HG03280 (cell line): Measurements from ENCODE around the gene SEL1L3.

Experiments
- ATAC-seq: cut with Tn5 transposase; IDR thresholded peaks from one replicate; pipeline ENCODE4 v1.9.1; 2021; ENCODE audit warnings: mild to moderate bottlenecking, moderate library complexity; ENCODE audit not compliant: unreplicated experiment

SEL1L3 gene

GRCh38 chr4:25821267-25821666, 41.5 kb downstream of the SEL1L3 start:
- no peak for ATAC-seq

GRCh38 chr4:25818876-25819275, 43.9 kb downstream of the SEL1L3 start:
- no peak for ATAC-seq

DNA sequence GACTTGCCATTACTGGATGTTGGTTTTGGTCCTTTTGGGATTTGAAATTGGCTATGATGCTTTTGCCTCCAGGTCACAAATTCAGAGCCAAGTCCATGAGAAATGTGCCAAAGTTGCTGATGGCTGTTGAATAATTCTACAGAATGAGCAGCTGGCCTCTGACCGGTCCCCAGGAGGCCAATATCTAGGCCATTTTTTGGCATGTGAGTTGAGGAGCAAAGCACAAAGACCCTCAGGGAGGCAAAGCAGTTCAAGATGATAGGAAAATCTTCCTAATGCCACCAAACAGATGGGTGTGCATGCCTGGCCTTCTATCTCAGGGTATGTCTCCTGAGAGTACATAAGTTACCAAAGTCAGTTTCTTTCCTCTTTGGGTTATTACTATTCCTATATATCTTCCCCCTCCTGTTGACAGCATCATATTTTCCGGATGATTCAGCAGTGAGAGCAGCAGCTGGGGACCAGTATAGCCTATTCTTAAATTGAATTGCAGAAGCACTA, 44.4 kb downstream of the SEL1L3 start:
- no peak for ATAC-seq

GRCh38 chr4:25817059-25817681, 45.6 kb downstream of the SEL1L3 start:
- ATAC-seq = no peak

- ATAC-seq = no peak
Observed at GRCh38 chr4:25816591-25817058, 46.2 kb downstream of the SEL1L3 start.

DNA sequence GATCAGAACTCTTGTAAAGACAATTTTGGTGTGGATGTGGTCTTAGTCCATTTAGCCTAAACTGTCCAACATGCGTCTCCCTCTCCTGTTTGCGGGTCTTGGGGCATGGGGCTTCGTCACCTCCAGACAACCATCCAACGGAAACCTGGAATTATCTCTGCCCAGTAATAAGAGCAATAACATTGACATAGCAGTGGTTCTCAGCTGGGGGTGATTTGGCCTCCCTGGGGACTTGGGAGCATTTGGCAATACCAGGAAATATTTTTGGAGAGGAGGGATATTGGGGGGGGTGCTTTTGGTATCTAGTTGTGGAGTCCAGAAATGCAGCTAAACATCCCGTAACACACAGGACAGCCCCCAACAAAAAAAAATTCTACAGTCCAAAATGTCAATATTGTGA, 47.2 kb downstream of the SEL1L3 start:
- ATAC-seq = no peak

GRCh38 chr4:25814301-25815136, 48.3 kb downstream of the SEL1L3 start:
- no peak for ATAC-seq

GRCh38 chr4:25813448-25814106, 49.2 kb downstream of the SEL1L3 start:
- no peak for ATAC-seq

DNA sequence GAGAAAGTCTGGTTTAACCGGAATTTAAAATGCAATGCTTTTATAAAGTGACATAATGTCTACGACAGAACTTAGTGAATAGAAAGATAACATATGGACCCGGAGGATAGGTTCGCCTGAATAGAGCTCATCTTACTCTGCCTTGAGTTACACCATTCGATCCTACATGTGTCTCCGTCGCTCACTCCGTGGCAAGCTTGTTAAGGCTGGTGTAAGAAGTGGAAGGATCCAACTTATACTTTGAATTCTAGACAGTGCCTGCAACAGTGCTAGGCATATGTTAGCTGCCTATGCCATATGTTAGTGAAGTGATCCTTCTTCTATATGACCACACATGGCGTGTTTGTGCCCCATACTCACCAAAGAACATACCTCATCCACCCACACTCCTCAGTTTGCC, 50.9 kb downstream of the SEL1L3 start:
- no peak for ATAC-seq

- ATAC-seq = no peak
Observed at GRCh38 chr4:25811374-25811690, 51.5 kb downstream of the SEL1L3 start.

- no peak for ATAC-seq
Observed at GRCh38 chr4:25810461-25811373, 52.1 kb downstream of the SEL1L3 start.

- no peak for ATAC-seq
Observed at GRCh38 chr4:25809996-25810395, 52.8 kb downstream of the SEL1L3 start.

GRCh38 chr4:25807102-25807728, 55.6 kb downstream of the SEL1L3 start:
- ATAC-seq = no peak

DNA sequence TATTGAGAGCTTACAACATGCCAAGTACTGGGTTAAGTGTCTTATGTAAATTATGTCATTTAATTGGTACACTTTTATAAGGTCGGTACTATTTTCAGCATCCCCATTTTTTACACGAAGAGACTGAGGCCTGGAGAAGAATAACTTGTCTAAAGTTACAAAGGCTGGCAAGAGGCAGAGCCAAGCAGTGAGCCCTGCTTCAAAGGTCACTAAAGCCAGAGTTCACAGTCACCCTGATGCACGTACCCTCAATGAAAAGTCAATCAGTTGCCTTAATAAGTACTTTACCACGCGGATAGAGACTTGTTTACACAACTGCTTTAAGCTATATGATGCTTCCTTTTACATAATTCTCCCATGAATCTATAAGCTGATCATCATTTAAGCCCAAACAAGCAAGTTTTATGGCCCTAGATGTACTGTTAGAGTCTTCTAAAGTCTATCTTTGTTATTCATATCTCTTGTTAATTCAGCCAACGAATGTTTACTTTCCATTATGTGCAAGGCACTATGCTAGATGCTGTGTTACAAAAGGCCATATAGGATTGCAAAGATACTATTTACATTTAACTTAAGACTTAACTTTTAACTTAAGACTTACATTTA, 57.4 kb downstream of the SEL1L3 start:
- ATAC-seq = no peak

GRCh38 chr4:25803720-25804225, 59.0 kb downstream of the SEL1L3 start:
- ATAC-seq = no peak

DNA sequence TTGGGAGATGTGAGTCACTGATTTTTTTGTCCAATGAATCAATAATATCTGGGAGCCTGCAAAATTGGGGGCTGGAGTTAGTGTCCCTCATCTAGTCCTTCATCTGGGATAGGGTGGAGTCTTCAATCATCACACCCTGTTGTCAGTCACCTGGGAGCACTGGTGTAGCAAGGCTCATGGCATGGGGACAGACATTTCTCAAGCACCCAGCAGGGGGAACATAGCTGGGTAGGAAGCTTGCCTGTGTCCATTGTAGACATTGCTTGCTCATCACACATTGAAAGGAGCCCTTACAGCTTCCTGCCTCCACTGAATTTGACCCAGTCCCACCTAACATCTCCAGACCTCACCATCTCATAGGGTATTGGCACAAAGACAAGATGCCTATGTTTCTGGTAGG, 61.2 kb downstream of the SEL1L3 start:
- ATAC-seq = no peak

- ATAC-seq = no peak
Observed at GRCh38 chr4:25800245-25800644, 62.5 kb downstream of the SEL1L3 start.

DNA sequence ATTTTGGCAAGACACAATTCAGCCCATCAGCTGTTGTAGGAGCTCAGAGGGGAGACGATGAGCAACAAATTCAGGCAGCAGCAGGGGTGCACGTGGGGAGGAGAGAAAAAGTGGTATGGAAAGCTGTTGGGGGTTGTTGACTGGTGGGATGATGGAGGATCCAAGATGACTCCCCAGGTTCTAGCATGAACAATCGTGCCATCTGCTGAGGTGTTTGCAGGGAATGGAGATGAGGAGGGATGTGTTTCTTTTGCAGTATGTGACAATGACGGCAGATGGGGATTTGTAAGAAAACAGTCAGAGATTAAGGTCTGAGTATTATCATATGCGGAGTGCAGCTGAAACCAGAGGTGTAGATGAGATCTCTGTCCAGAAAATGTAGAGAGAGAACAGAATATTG, 63.3 kb downstream of the SEL1L3 start:
- ATAC-seq = no peak

GRCh38 chr4:25797136-25797535, 65.7 kb downstream of the SEL1L3 start:
- no peak for ATAC-seq
